ENCODE results near the gene APC2.

- no peak for TF ChIP-seq CTCF (IDR thresholded peaks at IDR 0.05)
- no peak for TF ChIP-seq POLR2A (IDR thresholded peaks at IDR 0.05)
These were observed 23.3 kb downstream of the APC2 start for GRCh38 chr19:1473085-1473851.

Measured in ovary (tissue), 3 donors.